GM19452 (cell line): ENCODE data around the gene UBE3A.

Experiments used
- ATAC-seq: cut with Tn5 transposase; IDR thresholded peaks from one replicate; pipeline ENCODE4 v1.9.1; 2021; ENCODE audit not compliant: unreplicated experiment

The UBE3A gene

DNA sequence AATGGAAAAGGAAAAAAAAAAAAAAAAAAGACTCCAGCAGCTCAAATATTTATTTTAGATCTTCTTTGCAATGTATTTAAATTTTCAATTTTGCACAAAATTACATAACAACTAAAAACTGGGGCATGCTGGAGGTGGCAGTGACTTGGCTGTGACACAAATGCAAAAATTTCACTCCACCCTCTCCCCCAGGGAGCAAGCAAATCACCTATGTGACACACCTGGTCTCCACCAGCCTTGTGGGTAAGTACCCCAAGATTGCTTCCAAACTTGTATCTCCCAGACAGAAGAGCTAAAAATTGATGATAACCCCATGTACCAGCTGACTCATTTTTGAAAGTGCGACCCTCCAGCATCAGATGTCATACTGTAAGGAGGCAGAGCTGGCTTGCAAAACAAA, 32.0 kb downstream of the UBE3A start:
- no peak for ATAC-seq

DNA sequence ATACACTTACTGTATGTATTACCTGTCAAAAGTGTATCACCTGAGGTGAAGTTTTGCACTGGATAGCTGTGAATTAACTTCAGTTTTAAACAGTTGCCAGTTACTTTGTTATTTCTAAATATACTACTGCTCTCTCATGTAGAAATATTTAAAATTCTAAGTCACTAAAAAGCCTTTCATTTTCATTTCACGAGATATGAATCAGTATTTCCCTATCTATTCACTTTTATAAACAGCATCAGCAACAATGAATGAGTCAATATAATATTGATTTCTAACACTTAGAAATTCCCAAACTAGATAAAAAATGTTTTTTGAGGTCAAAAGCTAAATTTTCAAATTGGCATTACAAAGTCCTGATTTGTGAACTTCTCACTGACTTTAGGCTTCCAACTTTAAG, 32.6 kb downstream of the UBE3A start:
- ATAC-seq, result no peak

DNA sequence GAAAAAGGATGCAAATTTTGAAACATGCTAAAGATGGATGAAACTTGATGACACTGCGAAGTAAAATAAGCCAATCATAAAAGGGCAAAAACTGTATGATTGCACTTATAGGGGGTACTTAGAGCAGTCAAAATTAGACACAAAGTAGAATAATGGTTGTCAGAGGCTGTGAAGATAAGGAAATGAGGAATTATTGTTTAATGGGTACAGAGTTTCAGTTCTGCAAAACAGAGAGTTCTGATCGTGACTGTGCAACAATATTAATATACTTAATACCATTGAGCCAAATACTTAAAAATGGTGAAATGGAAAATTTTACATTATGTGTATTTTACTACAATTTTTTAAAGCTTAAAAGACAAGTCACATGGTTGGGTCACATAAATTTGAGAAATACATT, 35.1 kb downstream of the UBE3A start:
- ATAC-seq, result no peak

DNA sequence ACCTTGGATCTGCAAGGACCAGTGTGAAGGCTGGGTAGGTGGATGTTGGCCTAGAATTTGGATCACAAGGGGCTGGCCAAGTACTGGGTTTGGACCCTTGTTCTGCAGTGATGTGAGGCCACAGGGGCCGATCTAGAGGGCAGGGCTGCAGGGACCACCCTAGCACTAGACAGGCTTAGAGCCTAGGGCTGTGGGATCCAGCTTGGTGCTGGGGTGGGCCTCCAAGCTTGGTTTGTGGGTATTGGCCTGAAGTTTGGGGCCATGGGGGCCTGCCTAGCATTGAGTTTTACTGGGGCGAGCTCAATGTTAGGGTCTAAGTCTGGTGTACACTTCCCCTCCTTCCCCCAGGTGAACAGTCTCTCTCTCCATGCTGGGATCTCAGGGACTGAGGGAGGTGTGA, 36.5 kb downstream of the UBE3A start:
- ATAC-seq, result no peak

DNA sequence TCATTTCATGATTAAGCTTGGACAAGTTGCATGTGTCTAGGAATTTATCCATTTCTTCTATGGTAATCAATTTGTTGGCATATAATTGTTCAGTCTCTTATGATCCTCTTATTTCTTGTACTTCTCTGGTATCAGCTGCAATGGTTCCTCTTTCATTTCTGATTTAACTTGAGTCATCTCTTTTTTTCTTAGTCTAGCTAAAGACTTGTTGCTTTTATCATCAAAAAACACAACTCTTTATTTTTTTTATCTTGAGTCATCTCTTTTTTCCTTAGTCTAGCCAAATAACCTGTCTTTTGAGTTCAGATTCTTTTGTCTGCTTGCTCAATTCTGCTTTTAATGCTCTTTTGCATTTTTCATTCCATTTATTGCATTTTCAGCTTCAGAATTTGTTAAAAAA, 37.3 kb downstream of the UBE3A start:
- ATAC-seq, result no peak

DNA sequence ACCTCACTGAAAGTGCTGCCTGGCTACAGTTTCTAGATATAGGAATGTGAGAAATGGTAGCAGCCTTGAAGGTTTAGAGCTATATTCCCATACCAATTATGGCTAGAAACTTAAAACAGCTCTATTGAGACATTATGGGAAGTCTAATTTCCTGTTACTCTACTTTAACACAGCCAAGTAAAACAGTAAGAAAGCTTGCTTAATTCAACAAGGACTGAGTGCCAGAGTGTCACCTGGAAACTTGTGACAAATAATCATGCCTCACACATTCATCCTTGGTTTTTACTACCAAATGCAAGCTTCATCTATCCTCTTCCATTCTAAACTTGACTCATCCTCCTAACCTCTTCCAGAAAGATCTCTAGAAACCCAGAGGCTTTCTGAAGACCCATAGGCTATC, 41.7 kb downstream of the UBE3A start:
- no peak for ATAC-seq

DNA sequence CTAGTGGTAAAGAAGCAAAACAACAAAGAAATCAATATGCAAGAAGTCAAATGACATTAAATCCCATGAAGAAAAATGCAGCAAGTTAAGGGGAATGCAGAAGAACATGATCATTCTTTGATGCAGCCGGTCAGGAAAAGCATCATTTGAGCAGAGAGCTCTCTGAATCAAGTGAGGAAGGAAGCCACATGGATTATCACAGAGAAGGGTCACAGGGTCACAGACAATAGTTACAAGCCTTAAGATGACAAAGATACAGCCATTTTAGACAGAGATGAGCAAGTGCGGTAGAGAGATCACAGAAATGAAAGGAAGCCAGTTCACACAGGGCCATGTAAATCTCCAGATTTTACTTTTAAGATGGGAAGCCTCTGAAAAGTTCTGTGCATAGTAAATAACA, 43.9 kb downstream of the UBE3A start:
- ATAC-seq, result no peak

DNA sequence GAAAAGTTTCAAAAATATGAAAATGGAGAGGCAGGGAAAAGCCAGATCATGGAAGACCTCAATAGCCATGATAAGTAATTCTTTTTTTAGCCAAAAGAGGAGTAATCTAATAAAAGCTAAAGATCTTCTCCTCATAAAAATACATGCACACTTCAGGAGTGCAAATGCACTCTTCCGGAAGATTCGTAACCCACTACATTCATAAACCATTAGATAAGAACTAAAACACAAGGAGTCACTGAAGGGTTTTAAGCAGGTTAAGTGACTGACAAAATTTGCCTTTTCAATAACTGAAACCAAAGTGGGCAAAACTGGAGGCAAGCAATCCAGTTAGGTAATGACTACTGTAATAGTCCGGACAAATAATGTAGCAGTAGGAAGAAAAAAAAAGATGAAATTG, 46.0 kb downstream of the UBE3A start:
- no peak for ATAC-seq

DNA sequence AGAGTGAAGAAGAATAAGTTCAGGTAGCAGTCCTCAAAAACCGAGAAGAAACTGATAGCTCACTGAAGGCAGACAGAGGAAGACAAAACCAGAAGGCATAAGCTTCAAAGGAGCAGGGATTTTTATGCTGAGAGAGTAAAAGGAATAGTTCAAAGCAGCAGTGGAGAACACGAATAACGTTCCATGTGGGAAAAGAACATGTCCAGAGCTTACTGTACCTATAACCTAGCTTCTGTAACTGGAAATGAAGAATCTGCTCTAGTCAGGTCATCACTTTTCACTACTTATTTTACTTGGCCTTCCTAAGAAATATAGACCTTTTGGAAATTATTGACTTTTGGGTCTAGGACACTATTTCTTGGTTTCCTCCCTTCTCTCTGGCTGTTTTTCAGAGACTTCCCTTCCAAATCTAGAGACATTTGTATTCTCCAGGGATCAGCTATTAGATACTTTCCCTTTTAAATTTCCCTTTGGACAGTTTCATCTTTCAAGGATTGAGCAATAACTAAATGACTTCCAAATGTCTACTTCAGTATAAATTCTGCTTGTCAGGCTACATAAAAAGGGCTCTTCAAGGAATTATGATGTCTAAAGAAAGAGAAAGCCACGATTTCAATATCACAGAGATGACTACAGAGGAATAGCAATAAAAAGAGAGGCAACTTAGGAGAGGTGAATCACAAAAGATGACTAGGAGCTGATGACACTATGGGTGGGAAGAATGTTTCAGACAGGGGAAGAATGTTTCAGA, 46.7 kb downstream of the UBE3A start:
- no peak for ATAC-seq

DNA sequence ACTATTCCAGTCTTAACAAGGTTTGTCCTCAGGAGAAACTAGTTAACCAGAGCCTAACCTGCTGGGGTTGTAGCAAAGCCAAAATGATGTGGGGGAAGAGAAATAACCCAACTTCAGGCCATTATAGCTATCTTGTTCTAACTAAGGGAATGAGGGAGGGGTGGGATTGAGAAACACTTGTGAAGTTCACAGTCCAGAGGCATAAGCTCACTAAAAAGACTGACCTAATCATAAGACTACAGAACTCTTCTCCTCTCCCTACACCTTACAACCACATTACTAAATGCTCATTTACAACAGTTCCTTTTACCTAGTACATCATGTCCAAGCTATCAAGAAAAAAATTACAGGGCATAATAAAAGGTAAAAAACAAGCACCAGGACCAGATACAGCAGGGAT, 52.8 kb downstream of the UBE3A start:
- no peak for ATAC-seq

DNA sequence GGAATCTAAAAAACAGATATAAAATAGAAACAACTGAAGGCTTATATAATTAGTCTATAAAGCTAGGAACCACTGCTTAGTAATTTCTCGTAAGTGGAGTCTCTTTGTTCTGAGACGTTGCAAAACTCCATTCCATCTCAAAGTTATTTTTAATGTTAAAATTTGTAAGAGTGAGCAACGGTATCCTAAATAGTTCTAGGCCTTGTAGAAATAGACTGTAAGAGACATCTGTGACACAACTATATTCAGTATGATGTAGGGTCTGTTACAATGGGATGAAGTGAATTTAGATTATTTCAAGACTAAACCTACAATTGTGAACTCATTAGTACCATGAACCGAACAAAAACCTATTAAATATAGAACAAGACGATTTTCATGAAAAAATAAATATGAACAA, 57.2 kb downstream of the UBE3A start:
- ATAC-seq, result no peak

DNA sequence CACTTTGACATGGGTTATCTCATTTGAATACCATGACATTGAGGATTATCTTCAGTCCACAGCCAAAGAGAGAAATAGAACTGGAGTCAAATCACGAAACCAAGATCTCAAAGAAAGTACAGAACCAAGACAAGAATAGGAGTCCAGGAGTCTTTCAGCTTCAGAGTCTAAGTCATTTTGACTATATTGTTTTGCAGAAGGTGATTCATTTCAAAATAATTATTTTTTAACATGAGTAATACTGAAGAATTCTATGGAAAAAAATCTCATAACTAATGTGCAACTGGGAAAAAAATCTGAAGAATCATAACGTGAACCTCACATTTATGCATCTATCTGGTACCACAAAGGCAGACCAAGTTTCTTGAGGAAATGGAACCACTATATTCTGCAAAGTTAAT, 60.3 kb downstream of the UBE3A start:
- ATAC-seq, result no peak

DNA sequence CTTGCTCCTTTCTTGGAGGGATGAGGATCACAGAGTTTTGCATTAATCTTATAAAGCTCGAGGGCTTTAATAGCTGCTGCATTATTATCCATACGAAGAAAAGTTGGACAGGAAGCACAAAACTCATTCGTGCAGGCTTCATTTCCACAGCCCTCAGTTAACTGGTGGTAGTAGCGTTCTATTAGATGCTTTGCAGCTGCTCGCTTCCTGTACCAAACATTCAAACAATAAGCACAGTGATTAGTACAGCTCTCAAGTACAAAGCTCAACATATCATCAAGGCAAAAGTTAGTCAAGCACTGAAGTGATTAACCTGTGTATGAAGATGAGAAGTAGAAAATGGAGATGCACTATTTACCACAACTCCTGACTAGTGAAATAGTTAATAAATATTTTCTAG, 63.3 kb downstream of the UBE3A start:
- ATAC-seq, result no peak

DNA sequence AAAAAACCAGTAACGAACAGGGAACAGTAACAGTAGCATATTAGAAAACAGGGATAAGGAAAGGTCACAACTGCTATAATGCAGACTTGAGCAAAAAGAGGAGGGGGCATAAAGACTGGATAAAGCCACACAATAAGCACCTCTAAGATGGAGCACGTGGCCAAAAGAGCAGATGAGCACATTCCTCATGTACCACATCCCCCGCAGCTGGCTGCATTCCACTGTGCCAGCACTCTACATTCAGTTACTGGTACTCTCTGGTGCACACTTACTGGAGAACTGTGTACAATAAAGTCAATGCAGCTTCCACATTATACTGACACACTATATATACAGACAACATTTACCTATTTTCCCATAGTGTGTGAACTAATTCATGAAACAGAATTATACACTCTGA, 64.7 kb downstream of the UBE3A start:
- no peak for ATAC-seq

DNA sequence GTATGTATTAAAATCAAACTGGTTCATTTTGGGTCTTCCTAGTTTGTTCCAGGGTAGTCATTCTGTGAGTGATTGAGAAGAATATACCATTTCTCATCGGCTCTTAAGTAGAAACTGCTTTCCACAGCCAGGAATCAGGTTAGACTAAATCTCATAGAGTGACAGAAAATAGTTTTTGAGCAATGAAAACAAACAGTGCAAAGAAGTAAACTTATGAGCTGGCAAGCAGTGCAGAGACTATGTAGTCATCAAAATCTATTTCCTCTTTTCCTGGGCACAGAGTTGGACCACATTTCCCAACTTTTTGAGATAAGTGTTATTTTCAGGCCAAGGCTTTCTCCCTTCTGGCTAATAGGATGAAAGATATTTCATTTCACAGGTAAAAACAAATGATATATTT, 66.5 kb downstream of the UBE3A start:
- ATAC-seq, result no peak

DNA sequence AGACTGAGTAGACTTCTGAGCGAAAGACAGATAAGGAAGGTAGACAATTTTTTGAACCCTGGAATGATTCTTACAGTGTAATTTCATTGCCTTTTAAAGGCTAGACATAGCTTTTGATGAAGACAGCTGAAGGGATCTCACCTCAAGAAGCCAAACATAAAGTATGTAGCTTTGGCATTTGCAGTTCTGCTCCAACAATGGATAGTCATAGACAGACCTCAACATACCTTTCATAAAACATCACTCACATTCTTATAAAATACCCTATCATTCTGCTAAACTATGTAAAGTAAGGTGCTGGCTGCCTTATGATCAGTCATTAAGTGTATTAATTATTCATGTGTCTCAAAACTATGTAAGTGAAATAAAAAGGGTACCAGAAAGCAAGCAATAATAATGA, 70.0 kb downstream of the UBE3A start:
- no peak for ATAC-seq

DNA sequence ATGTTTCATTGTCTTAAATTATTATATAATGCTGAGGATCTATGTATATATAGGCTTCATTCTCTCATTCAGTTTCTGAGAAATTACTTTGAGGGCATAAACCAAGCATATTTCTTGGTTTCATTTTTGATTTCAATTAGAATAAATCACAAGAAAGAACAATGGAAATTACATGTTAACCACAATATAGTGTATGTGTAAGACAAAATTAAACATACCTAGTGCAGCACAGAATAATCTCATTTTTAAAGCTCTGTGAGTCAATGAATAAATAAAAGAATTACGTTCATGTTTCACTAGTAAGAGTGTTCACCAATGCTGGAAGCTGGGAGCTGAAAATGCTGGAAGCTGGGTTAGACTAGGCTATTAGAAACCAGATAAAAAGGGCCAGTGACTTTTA, 72.8 kb downstream of the UBE3A start:
- no peak for ATAC-seq

DNA sequence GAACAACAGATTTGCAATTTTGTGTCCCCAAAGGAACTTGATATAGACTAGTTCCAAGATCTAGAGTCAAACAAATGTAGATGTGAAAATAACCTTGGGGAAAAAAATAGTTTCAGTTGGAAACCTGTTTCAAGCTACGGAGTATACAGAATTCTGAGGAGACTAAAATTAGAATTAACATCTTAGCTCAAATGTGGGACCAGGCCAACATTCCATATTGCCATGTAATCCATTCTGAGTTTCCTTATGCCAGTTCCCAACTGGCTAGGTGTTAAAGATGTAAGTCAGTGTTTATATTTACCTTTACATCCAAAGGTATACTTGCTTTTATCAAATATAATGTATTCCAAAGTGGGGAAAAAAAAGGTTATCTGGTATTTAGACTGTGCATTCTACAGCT, 76.3 kb downstream of the UBE3A start:
- no peak for ATAC-seq

DNA sequence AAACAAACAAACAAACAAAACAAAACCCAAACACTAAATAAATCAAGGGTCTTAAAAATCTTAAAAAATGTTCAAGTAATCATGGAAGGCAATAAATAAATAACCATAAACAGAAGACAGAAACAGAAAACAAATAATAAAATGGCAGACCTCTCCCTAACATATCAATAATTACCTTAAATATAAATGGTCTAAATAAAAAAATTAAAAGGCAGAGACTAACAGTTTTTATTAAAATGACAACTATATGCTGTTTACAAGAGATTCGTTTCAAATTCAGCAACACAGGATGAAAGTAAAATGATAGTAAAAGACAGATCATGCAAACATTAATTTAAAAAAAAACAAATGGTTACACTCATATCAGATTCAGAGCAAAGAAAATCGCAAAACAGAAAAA, 91.1 kb downstream of the UBE3A start:
- ATAC-seq, result no peak

DNA sequence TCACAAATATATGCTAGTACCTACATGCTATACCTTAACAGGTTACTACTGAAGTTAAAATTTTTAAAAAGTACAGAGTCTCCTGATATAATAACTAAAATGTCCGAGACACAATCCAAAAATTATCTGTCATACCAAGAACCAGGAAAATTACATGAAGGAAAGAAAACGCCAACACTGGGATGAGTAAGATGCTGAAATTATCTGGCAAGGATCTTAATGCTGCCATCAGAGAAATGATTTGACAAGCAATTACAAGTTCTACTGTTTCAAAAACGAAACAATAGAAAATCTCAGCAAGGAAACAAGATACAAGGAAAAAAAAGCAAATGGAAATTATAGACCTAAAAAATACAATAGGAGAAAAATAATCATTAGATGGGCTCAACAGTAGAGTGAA, 92.5 kb downstream of the UBE3A start:
- no peak for ATAC-seq

DNA sequence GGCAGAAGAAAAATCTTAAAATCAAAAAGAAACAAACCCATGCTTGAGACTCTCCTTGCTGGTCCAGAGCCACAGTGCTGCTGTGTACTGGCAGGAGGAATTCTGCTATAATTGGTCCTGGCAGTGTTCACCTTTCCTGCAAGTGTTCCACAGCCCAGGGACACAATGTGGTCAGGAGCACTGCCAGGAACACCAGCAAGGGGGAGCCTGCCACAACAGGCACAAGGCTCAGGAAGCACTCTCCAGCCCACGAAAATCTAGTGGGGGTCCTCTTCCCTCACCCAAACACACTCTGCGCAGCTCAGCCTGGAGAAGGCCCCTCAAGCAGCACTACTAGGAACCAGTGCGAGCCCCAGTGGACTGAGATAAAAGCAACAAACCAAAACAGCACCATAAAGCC, 92.9 kb downstream of the UBE3A start:
- no peak for ATAC-seq

DNA sequence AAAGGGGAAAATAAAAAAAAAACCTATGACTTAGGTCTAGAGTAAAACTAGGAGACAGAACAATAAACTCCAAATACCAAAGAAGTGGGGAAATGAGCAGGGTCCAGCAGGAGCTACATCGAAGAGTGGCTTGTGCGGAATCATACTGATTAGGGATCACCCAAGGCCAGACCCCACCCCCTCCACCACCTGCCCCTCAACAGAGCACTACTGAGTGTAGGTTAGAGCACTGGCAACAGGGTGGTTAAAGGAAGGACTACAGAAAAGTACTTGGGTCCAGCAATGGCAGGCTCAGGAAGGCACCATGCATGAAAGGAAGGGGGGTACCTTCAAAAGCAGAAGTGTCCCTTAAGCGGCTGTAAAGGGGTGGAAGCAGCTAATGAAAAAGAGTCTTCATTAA, 96.2 kb downstream of the UBE3A start:
- no peak for ATAC-seq

DNA sequence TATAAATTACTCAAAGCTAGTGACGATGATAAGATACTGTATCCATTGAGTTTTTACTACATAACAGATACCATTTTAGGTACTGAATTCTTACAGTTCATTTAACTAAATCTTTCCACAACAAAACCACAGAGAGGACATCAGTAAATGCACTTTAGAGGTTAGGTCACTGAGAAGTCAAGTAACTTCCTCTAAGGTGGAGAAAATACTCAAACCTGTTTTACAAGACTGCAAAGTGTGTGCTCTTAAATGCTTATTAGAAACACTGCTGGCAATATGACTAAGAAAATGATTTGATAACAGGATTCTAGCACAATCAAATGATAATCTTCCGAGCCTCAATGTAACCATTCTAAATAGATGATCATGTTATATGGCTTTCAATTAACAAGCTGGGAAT, 99.4 kb downstream of the UBE3A start:
- no peak for ATAC-seq

DNA sequence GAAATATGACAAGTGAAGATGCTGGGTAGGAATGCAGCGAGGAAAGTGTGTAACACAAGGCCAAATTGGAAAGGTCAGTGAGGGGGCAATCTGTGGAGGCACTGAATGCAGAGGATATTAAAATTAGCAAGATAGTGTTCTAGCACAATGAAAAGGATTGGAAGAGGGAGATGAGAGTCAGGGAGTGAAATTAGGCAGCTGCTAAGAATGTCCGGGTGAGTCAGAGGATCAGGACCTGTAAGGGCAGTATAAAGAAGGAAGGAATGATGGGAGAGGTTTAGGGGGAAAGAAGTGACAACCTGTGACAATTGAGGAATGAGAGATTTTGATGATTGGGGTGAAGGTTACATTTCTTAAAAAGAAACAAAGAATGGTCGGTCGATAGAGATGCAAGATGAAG, 103.5 kb downstream of the UBE3A start:
- ATAC-seq, result no peak
